ENCODE data around the gene FOXG1.
A peak's percentile ranks its signal among the peaks of the same experiment; 100 is the strongest.

FOXG1 gene

GRCh38 chr14:28766469-28766955 is at the start of gene FOXG1:
FOXG1 (plus strand) TSS chr14:28766787; CDS start chr14:28767280, 493 bp downstream.
- no peak for DNase-seq
- in situ Hi-C loops (cut with HindIII; ENCODE audit: low pct_ligation_motif_present, low pct_unique_long_range_greater_than_20kb, low sequenced_read_pairs): no loop called here

- DNase-seq: no peak
- in situ Hi-C loops (cut with HindIII; ENCODE audit: low pct_ligation_motif_present, low pct_unique_long_range_greater_than_20kb, low sequenced_read_pairs): no loop called here
Measured at GRCh38 chr14:28719130-28719529, 47.5 kb upstream of the FOXG1 start.

GRCh38 chr14:28731358-28731757 is 35.2 kb upstream of the FOXG1 start:
- in situ Hi-C loops (cut with HindIII; ENCODE audit: low pct_ligation_motif_present, low pct_unique_long_range_greater_than_20kb, low sequenced_read_pairs): no loop called here
- no peak for DNase-seq

GRCh38 chr14:28742171-28742846 is 24.3 kb upstream of the FOXG1 start:
- in situ Hi-C loops (cut with HindIII; ENCODE audit: low pct_ligation_motif_present, low pct_unique_long_range_greater_than_20kb, low sequenced_read_pairs): no loop called here
- DNase-seq: no peak

GRCh38 chr14:28744126-28744525 is 22.5 kb upstream of the FOXG1 start:
- in situ Hi-C loops (cut with HindIII; ENCODE audit: low pct_ligation_motif_present, low pct_unique_long_range_greater_than_20kb, low sequenced_read_pairs): no loop called here
- no peak for DNase-seq

GRCh38 chr14:28745176-28745575 is 21.4 kb upstream of the FOXG1 start:
- in situ Hi-C loops (cut with HindIII; ENCODE audit: low pct_ligation_motif_present, low pct_unique_long_range_greater_than_20kb, low sequenced_read_pairs): no loop called here
- no peak for DNase-seq

- in situ Hi-C loops (cut with HindIII; ENCODE audit: low pct_ligation_motif_present, low pct_unique_long_range_greater_than_20kb, low sequenced_read_pairs): no loop called here
- DNase-seq: no peak
Measured at GRCh38 chr14:28746247-28746646, 20.3 kb upstream of the FOXG1 start.

GRCh38 chr14:28751467-28752058 is 15.0 kb upstream of the FOXG1 start:
- peak; percentile 53 for DNase-seq
- in situ Hi-C loops (cut with HindIII; ENCODE audit: low pct_ligation_motif_present, low pct_unique_long_range_greater_than_20kb, low sequenced_read_pairs): no loop called here

- in situ Hi-C loops (cut with HindIII; ENCODE audit: low pct_ligation_motif_present, low pct_unique_long_range_greater_than_20kb, low sequenced_read_pairs): no loop called here
- peak; percentile 46 for DNase-seq
Measured at GRCh38 chr14:28754209-28754985, 12.2 kb upstream of the FOXG1 start.

- DNase-seq: no peak
- in situ Hi-C loops (cut with HindIII; ENCODE audit: low pct_ligation_motif_present, low pct_unique_long_range_greater_than_20kb, low sequenced_read_pairs): no loop called here
Measured at GRCh38 chr14:28755198-28755815, 11.3 kb upstream of the FOXG1 start.

GRCh38 chr14:28755884-28756268 is 10.7 kb upstream of the FOXG1 start:
- in situ Hi-C loops (cut with HindIII; ENCODE audit: low pct_ligation_motif_present, low pct_unique_long_range_greater_than_20kb, low sequenced_read_pairs): no loop called here
- DNase-seq: no peak

GRCh38 chr14:28756269-28756883 is 10.2 kb upstream of the FOXG1 start:
- no peak for DNase-seq

GRCh38 chr14:28756884-28757570 is 9.6 kb upstream of the FOXG1 start:
- DNase-seq: peak; percentile 21
- in situ Hi-C loops (cut with HindIII; ENCODE audit: low pct_ligation_motif_present, low pct_unique_long_range_greater_than_20kb, low sequenced_read_pairs): no loop called here

More at GRCh38 chr14:28756269-28756883, 10.2 kb upstream of the FOXG1 start:
- in situ Hi-C loops (cut with HindIII; ENCODE audit: low pct_ligation_motif_present, low pct_unique_long_range_greater_than_20kb, low sequenced_read_pairs): no loop called here

GRCh38 chr14:28757786-28758185 is 8.8 kb upstream of the FOXG1 start:
- in situ Hi-C loops (cut with HindIII; ENCODE audit: low pct_ligation_motif_present, low pct_unique_long_range_greater_than_20kb, low sequenced_read_pairs): no loop called here

GRCh38 chr14:28758253-28758884 is 8.2 kb upstream of the FOXG1 start:
- in situ Hi-C loops (cut with HindIII; ENCODE audit: low pct_ligation_motif_present, low pct_unique_long_range_greater_than_20kb, low sequenced_read_pairs): no loop called here
- no peak for DNase-seq

More at GRCh38 chr14:28757786-28758185, 8.8 kb upstream of the FOXG1 start:
- DNase-seq: no peak

- in situ Hi-C loops (cut with HindIII; ENCODE audit: low pct_ligation_motif_present, low pct_unique_long_range_greater_than_20kb, low sequenced_read_pairs): no loop called here
- no peak for DNase-seq
Measured at GRCh38 chr14:28758885-28759652, 7.5 kb upstream of the FOXG1 start.
